PC-9 (cell line): ENCODE data around the gene LIMS1. TPM values are rescaled to one million over a fixed set of nuclear protein-coding genes. Genes with fewer than 3 reads are reported as not detected.

ENCODE experiments used
- BruUV-seq: library from RNA; stranded (reverse); fragments of 400-500 nt; replicated peaks from 2 replicates; lab custom pipeline; 2021; lab: Mats Ljungman, UMichigan
- CTCF ChIA-PET: fragments of 300-600 bp; sonication (Branson Sonifier 250); formaldehyde crosslinking; loops from one replicate; lab custom pipeline; 2022; ENCODE audit warnings: antibody characterized with exemption; lab: Charles Lee
- POLR2A ChIA-PET: fragments of 300-600 bp; sonication (Branson Sonifier 250); formaldehyde crosslinking; loops from one replicate; lab custom pipeline; 2022; ENCODE audit warnings: antibody characterized with exemption; ENCODE audit not compliant: unreplicated experiment; lab: Charles Lee
- DNase-seq, 2 experiments: peaks; one replicate each; pipeline versions ENCODE4 v3.0.0 to v3.0.0-alpha.2; 2015 to 2022; ENCODE audit warnings: mixed read lengths in 1 of 2
- H2AFZ ChIP-seq: fragments of 200-600 bp; sonication (generic); 2 replicates; pipeline ENCODE4 v1.8.1; 2017; ENCODE audit warnings: antibody characterized with exemption
- H3F3A ChIP-seq: fragments of 200-600 bp; sonication (generic); 2 replicates; pipeline ENCODE4 v1.8.1; 2017; ENCODE audit warnings: antibody characterized with exemption, mild to moderate bottlenecking, low read depth; ENCODE audit not compliant: insufficient read depth
- H3K27ac ChIP-seq: fragments of 200-600 bp; sonication (generic); 2 replicates; pipeline ENCODE4 v1.6.1; 2016; ENCODE audit warnings: mixed run types
- H3K27me3 ChIP-seq: fragments of 200-600 bp; sonication (generic); 2 replicates; pipeline ENCODE4 v1.6.1; 2016; ENCODE audit warnings: low read depth, mixed run types; ENCODE audit not compliant: insufficient read depth
- H3K36me3 ChIP-seq: fragments of 200-600 bp; sonication (generic); 2 replicates; pipeline ENCODE4 v1.6.1; 2016; ENCODE audit warnings: low read depth, mixed run types
- H3K4me1 ChIP-seq: fragments of 200-600 bp; sonication (generic); replicated peaks from 2 replicates; pipeline ENCODE4 v1.6.1; 2016; ENCODE audit warnings: mixed run types; ENCODE audit not compliant: insufficient read depth
- H3K4me2 ChIP-seq: fragments of 200-600 bp; sonication (generic); 2 replicates; pipeline ENCODE4 v1.6.1; 2017; ENCODE audit warnings: mixed run types
- H3K4me3 ChIP-seq: fragments of 200-600 bp; sonication (generic); 2 replicates; pipeline ENCODE4 v1.6.1; 2016; ENCODE audit warnings: mixed run types
- H3K79me2 ChIP-seq: fragments of 200-600 bp; sonication (generic); 2 replicates; pipeline ENCODE4 v1.6.1; 2017; ENCODE audit warnings: low read depth, mixed run types
- H3K9me2 ChIP-seq: fragments of 200-600 bp; sonication (generic); 2 replicates; pipeline ENCODE4 v1.8.1; 2017; ENCODE audit warnings: mild to moderate bottlenecking; ENCODE audit not compliant: insufficient read depth
- H3K9me3 ChIP-seq: fragments of 200-600 bp; sonication (generic); 2 replicates; pipeline ENCODE4 v1.8.1; 2016; ENCODE audit warnings: low read depth; ENCODE audit not compliant: insufficient read depth
- H4K20me1 ChIP-seq: fragments of 200-600 bp; sonication (generic); 2 replicates; pipeline ENCODE4 v1.8.1; 2017; ENCODE audit not compliant: insufficient read depth
- CTCF ChIP-seq: fragments of 200-600 bp; sonication (generic); conservative IDR thresholded peaks from 2 replicates; pipeline ENCODE4 v1.6.1; 2017; ENCODE audit warnings: mixed run types, antibody characterized with exemption, mild to moderate bottlenecking, moderate library complexity
- EZH2 ChIP-seq: fragments of 200-600 bp; sonication (generic); IDR thresholded peaks from 2 replicates; pipeline ENCODE4 v1.8.0; 2017; ENCODE audit warnings: antibody characterized with exemption, low read depth
- intact Hi-C: fragments of 100-400 bp; cut with micrococcal nuclease; formaldehyde crosslinking; loops from one replicate; pipeline ENCODE4 v1.10.0; 2022; ENCODE audit not compliant: unreplicated experiment
- total RNA-seq: library from RNA; stranded (reverse); gene quantifications from 2 replicates; pipeline ENCODE4 v1.2.3, GENCODE V29; 2021

The LIMS1 gene
- total RNA-seq, 1 experiment from 2014 or later = 61.6 TPM

- POLR2A ChIA-PET = no interaction called here
- H3K79me2 ChIP-seq = peaks cover 14% of the 10 kb centered on the region; the same call in 1 of the 2 replicates
- no peaks in the 10 kb centered on the region for H3K9me2 ChIP-seq
- intact Hi-C loops = no loop called here
- no peak overlapping the region for H3K4me3 ChIP-seq
- 0 out of 2 replicates have a peak, but pooled peaks cover 7% of the 10 kb centered on the region for H4K20me1 ChIP-seq
- H3K4me1 ChIP-seq = no peaks in the 10 kb centered on the region
- no peak overlapping the region for H3K4me2 ChIP-seq
- TF ChIP-seq EZH2 = no peak
- no peak for TF ChIP-seq CTCF
- no peaks in the 10 kb centered on the region for H3K9me3 ChIP-seq
- DNase-seq = no peak
- no peaks in the 10 kb centered on the region; the same call in 1 of the 2 replicates for H3F3A ChIP-seq
- H3K36me3 ChIP-seq = no peaks in the 10 kb centered on the region
- H3K27me3 ChIP-seq = no peaks in the 10 kb centered on the region
- no TSS peak for BruUV-seq
- no peak overlapping the region for H2AFZ ChIP-seq
- CTCF ChIA-PET = interaction anchor here (0.7 kb wide), 1 partner anchor 13 kb away, joined by 5 read pairs; no protein-coding TSS in a partner anchor
- H3K27ac ChIP-seq = no peak overlapping the region
These were observed 100.4 kb downstream of the LIMS1 start for GRCh38 chr2:108634576-108635160.

- TF ChIP-seq EZH2 (no peak), CTCF (no peak)
- H3K4me3 ChIP-seq = no peak overlapping the region
- intact Hi-C loops = loop anchor here (2.0 kb wide), 2 partner anchors 41 to 285 kb away; no protein-coding TSS in a partner anchor
- H3K27ac ChIP-seq = no peak overlapping the region
- H3K9me2 ChIP-seq = no peaks in the 10 kb centered on the region
- H3K36me3 ChIP-seq = no peaks in the 10 kb centered on the region
- peaks cover 5% of the 10 kb centered on the region for H3K4me1 ChIP-seq
- no TSS peak for BruUV-seq
- 0 out of 2 replicates have a peak, but pooled peaks cover 7% of the 10 kb centered on the region for H4K20me1 ChIP-seq
- no peak for DNase-seq
- H3K79me2 ChIP-seq = peaks cover 10% of the 10 kb centered on the region; the same call in 1 of the 2 replicates
- no peaks in the 10 kb centered on the region for H3K9me3 ChIP-seq
- H3K27me3 ChIP-seq = no peaks in the 10 kb centered on the region
- H3F3A ChIP-seq = peaks cover 4% of the 10 kb centered on the region; the same call in 1 of the 2 replicates
- POLR2A ChIA-PET = interaction anchor here (0.5 to 0.6 kb wide), 2 partner anchors 27 to 48 kb away, joined by 3 to 14 read pairs; no protein-coding TSS in a partner anchor
- CTCF ChIA-PET = interaction anchor here (0.5 to 1.4 kb wide), 11 partner anchors 13 to 177 kb away, joined by 3 to 6 read pairs (median 4); no protein-coding TSS in a partner anchor
- H3K4me2 ChIP-seq = no peak overlapping the region
- H2AFZ ChIP-seq = no peak overlapping the region
These were observed 101.5 kb downstream of the LIMS1 start for GRCh38 chr2:108635630-108636354.

GRCh38 chr2:108637304-108637669 is 103.0 kb downstream of the LIMS1 start:
- no peak for DNase-seq
- H4K20me1 ChIP-seq = 0 out of 2 replicates have a peak, but pooled peaks cover 3% of the 10 kb centered on the region
- no peaks in the 10 kb centered on the region for H3K9me2 ChIP-seq
- no peaks in the 10 kb centered on the region for H3K9me3 ChIP-seq
- H3K4me3 ChIP-seq = no peak overlapping the region
- TF ChIP-seq EZH2 (no peak), CTCF (no peak)
- H3K27me3 ChIP-seq = no peaks in the 10 kb centered on the region
- ChIA-PET POLR2A (no interaction called here), CTCF (interaction anchor here (0.7 to 1.0 kb wide), 2 partner anchors 22 to 47 kb away, joined by 3 to 5 read pairs; no protein-coding TSS in a partner anchor)
- H2AFZ ChIP-seq = no peak overlapping the region
- no peaks in the 10 kb centered on the region for H3K36me3 ChIP-seq
- H3F3A ChIP-seq = peaks cover 4% of the 10 kb centered on the region; the same call in 1 of the 2 replicates
- peaks cover 10% of the 10 kb centered on the region for H3K4me1 ChIP-seq
- BruUV-seq = no TSS peak
- no peak overlapping the region for H3K4me2 ChIP-seq
- no peak overlapping the region for H3K27ac ChIP-seq
- 0 out of 2 replicates have a peak, but pooled peaks cover 6% of the 10 kb centered on the region for H3K79me2 ChIP-seq
- intact Hi-C loops = loop anchor here (2.0 kb wide), 2 partner anchors 42 to 286 kb away; no protein-coding TSS in a partner anchor
